GM12801 (cell line): ENCODE measurements around the gene WDR93.

Source experiments
- CTCF ChIP-seq: IDR thresholded peaks from one replicate; pipeline ENCODE4 v1.5.1; 2011; ENCODE audit warnings: control low read depth; ENCODE audit not compliant: insufficient read length; ENCODE audit errors: extremely low read depth

WDR93 gene

DNA sequence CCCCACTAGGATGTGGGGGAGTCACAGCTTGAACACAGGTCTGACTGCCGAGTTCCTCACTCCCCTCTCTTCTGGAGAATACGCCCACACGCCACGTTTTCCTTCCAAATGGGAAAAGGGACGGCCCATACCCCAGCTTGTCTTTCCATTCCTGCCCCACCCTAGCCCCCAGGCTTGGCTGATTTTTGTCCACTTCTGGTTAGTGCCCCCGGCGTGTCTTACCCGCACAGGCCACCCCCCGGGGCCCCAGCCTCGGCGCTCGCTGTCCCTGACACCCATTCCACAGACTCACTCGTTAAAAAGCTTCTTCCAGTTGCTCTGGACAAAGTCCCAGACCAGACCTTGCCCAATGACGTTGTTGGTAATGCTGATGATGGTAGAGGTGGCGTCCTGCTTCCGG lies 100.0 kb downstream of the WDR93 start:
- TF ChIP-seq CTCF: no peak

GRCh38 chr15:89792106-89792805 lies 101.6 kb downstream of the WDR93 start:
- no peak for TF ChIP-seq CTCF
